GM12891 (cell line): ENCODE results near the gene CYTH1.

Experiments
- DNase-seq: peaks from one replicate; pipeline ENCODE4 v3.0.0; 2011; ENCODE audit warnings: low spot score; ENCODE audit not compliant: insufficient read length
- FAIRE-seq: peaks from 2 replicates; lab custom pipeline; 2011; peaks lifted over from hg19 to GRCh38; lab: Jason Lieb, UNC
- PAX5 ChIP-seq: IDR thresholded peaks from 2 replicates; pipeline ENCODE4 v1.6.1; 2011; ENCODE audit warnings: low read length, moderate library complexity, mild to moderate bottlenecking; ENCODE audit not compliant: insufficient read depth, severe bottlenecking
- POLR2A ChIP-seq: IDR thresholded peaks from 2 replicates; pipeline ENCODE4 v1.6.1; 2011; ENCODE audit warnings: low read depth, low read length, control low read depth
- POLR2AphosphoS5 ChIP-seq: IDR thresholded peaks from 2 replicates; pipeline ENCODE4 v1.6.1; 2011; ENCODE audit warnings: low read depth, low read length, control low read depth
- POU2F2 ChIP-seq: IDR thresholded peaks from 2 replicates; pipeline ENCODE4 v1.6.1; 2011; ENCODE audit warnings: low read depth, mild to moderate bottlenecking, control low read depth, low read length, moderate library complexity
- SPI1 ChIP-seq: IDR thresholded peaks from 2 replicates; pipeline ENCODE4 v1.6.1; 2011; ENCODE audit warnings: low read depth, low read length, control low read depth
- TAF1 ChIP-seq: IDR thresholded peaks from 2 replicates; pipeline ENCODE4 v1.6.1; 2011; ENCODE audit warnings: low read depth, low read length, control low read depth

Gene CYTH1

DNA sequence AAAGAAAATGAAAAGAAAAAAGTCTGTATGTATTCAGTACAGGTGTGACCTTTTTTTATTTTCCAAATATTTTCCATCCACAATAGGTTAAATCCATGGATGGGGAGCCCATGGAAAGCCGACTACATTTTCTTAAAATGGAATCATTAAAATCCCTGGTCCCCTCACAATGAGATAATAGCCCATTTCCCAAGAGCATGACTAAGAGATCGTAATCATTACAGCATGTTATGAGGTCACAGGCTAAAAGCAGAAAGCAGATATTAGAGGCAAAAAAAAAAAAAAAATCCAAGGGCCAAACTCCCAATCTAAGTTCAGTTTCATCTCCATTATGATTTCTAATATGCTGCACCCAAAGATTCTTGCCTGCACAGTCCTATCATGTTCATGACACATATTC is 44.7 kb downstream of the CYTH1 start:
- FAIRE-seq = no peak
- DNase-seq = no peak
- TF ChIP-seq SPI1 (no peak), POLR2A (no peak), POU2F2 (no peak), TAF1 (no peak), PAX5 (no peak), POLR2AphosphoS5 (no peak)

- TF ChIP-seq TAF1 = no peak; the same call in 1 of the 2 replicates
- peak; percentile 75 for TF ChIP-seq POLR2A
- no peak for TF ChIP-seq PAX5
- peak; percentile 74; the same call in 1 of the 2 replicates for TF ChIP-seq POLR2AphosphoS5
- TF ChIP-seq SPI1 = no peak
- TF ChIP-seq POU2F2 = no peak
- no peak for DNase-seq
- FAIRE-seq = peak; percentile 89
Observed at GRCh38 chr17:78736526-78737079, 45.5 kb downstream of the CYTH1 start.

DNA sequence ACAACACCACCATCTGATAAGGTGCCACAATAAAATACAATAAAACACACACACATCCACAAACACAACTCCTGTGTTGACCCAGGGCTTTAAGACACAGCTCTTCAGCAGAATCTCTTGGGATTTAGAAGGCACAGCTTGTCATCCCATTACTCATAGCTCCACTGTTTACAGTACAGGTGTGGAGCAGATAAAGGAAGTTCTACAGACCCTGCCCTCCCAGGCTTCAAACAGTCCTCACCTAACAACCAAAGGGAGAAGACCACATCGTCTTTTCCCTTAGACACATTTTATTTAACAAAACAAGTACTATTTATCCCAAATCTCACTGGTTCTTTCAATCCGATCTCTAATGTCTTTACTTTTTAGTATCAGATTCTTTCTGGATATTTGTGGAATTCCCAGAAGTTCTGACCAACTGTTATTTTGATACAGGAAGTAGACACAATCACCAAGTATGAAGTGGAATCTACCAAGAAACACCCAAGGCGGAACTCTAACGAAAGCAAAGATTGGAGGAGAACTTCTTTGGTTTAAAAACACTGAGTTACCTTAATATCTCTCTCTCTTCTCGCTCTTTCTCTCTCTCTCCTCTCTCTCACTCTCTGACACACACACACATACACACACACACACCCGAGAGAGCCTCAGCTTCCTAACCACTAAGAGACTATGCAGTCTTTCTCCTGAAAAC is 46.1 kb downstream of the CYTH1 start:
- no peak for TF ChIP-seq POLR2AphosphoS5
- TF ChIP-seq TAF1 = no peak
- no peak for TF ChIP-seq POLR2A
- TF ChIP-seq PAX5 = no peak
- no peak for TF ChIP-seq SPI1
- TF ChIP-seq POU2F2 = no peak
- FAIRE-seq (no peak), DNase-seq (no peak)

DNA sequence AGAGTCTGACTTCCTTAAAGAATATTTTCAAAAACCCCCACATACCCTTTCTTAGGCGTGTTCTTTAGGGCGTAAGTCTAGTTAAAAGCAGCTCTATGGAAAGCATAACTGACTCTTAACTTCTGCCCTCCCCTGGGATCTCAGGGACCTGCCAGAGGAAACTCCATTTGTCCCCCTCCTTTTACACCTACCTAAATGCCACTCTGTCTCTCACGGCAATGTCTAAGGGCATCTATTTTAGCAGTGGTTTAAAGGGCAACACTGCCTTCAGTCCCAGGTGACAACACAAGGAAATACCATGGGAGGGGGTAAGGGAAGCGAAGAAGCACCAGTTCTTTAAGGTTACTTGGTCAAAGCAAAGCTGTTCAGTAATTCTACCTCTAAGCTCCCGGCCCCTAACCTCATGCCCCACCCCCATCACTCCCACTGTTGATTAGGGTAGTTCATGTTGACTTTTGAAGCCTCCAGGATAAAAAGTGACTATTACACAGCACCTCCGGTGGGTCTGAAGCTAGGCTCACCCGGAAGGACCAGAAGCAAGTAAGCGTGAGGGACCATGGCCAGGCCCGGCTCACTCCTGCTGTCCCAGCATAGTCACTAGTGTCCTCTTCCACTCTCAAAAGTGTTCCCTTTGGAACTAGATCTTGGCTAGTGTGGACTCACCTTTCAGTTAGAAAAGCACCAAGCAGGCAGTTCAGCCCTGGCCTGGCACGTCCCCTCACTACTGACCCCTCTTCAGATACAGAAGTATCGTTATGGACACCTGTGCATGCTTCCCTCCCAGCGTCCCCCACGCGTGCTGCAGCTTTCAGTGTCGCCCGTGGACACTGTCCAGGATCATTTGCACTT is 47.1 kb downstream of the CYTH1 start:
- DNase-seq (no peak), FAIRE-seq (peak; percentile 23)
- TF ChIP-seq SPI1 (no peak), POLR2A (no peak; the same call in 1 of the 2 replicates), POLR2AphosphoS5 (peak; percentile 73; the same call in 1 of the 2 replicates), TAF1 (no peak), PAX5 (no peak), POU2F2 (no peak)

DNA sequence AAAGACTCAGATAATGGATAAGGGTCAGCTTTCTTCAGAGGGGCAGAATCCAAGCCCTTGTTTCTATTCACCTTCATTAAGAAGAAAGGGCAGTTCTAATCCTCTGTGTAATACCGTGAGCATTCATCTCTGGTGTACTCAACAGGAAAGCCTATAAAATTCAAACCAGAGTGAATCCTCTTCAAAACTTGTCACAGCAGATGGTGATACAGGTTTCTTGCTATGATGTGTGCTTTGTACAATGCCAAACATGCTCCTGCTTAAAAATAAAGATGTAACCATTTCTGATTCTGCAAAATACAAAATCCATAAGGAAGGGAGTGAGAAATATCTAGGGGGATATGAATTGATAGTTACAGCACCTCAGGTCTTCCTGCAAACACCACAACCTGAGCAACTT is 49.7 kb downstream of the CYTH1 start:
- no peak for FAIRE-seq
- TF ChIP-seq TAF1 (no peak), PAX5 (no peak), POLR2AphosphoS5 (no peak), SPI1 (no peak), POLR2A (no peak), POU2F2 (no peak)
- DNase-seq = no peak

- FAIRE-seq (no peak), DNase-seq (no peak)
- no peak for TF ChIP-seq POLR2AphosphoS5
- no peak for TF ChIP-seq TAF1
- no peak for TF ChIP-seq SPI1
- no peak for TF ChIP-seq PAX5
- TF ChIP-seq POU2F2 = no peak
- TF ChIP-seq POLR2A = no peak; the same call in 1 of the 2 replicates
Observed at GRCh38 chr17:78731904-78732303, 50.2 kb downstream of the CYTH1 start.

DNA sequence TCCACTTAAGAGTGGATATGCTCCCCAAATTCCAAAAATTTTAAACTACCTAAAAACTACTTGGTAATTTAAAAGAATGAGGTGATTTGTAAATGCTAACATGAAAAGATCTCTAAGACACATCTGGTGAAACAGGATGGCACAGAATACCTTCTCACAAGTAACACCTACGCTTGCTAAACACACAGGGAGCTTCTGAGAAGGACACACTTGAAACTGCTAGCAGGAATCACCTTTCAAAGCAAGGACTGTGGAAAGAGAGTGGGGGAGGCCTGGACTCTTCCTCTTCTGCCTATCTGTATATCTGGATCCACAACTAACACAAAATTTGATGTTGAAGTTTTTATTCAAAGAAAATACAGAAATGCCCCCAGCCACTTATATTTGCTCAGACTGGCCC is 52.4 kb downstream of the CYTH1 start:
- no peak for FAIRE-seq
- no peak for DNase-seq
- TF ChIP-seq PAX5 (no peak), SPI1 (no peak), POLR2A (no peak), TAF1 (no peak), POLR2AphosphoS5 (no peak), POU2F2 (no peak)

DNA sequence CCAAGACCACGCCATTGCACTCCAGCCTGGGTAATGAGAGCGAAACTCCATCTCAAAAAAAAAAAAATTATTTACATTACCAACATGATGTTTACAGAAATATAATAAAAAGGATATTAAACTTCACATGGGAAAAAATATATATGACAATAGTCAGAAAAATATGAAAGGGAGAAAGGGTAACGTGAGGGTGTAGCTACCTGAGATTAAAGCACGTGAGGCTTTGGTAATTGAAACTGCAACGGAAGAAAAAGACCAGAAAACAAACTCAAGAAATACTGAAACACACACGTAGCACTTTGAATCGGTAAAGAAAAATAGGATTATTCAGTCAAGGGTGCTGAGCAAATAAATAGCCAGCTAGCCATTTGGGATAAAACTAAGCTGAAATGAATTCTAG is 53.6 kb downstream of the CYTH1 start:
- DNase-seq = no peak
- no peak for TF ChIP-seq POU2F2
- FAIRE-seq = no peak

- TF ChIP-seq SPI1 = no peak
- no peak for TF ChIP-seq TAF1
- no peak for TF ChIP-seq PAX5
- no peak for TF ChIP-seq POU2F2
- no peak for TF ChIP-seq POLR2AphosphoS5
- TF ChIP-seq POLR2A = no peak
- DNase-seq = no peak
- FAIRE-seq = no peak
Observed at GRCh38 chr17:78727476-78728229, 54.4 kb downstream of the CYTH1 start.
